NCI-H345 (cell line): ENCODE measurements around the gene TLE1.

Source experiments
- DNase-seq: peaks from one replicate; lab custom pipeline; 2025; lab: John Stamatoyannopoulos, UW

TLE1 gene

GRCh38 chr9:81686614-81687520 is 2.5 kb downstream of the TLE1 start:
- DNase-seq, result peak; percentile 77

DNA sequence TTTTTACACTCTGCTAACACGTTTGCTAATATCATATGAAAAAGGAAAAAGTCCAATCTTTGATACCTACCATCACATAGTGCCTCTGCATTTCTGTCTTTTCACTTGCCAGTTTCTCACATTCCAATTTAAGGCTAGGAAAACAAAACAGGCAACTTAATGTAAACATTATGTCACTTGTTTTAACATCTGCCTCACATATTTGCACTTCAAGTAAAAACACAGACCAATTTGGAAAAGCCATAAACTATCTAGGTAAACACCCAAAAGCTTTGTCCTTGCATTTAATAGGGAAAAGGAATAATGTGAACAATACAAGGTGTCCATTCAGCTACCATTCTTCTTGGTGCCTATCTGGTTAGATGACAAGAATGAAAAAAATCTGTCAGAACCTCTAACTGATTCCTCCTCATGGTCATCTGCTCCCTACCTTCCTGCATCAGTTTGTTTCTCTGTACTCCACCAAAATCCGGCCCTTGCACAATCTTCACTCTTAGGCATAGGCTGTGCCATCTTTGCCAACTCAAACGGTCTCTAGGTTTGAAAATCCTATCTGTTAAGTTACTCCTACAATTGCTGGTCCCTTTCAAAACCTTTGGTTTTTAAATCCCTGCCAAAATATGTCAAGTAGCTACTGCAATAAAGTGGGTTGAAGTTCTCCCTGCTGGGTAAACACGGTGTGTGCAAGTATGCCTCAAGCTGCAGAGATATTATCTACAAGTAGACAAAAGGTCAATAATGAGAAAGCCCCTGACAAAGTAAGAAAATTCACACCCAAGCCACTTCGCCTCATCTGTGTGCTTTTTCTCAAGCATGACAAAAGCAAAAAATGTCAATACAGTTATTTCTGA is 3.4 kb downstream of the TLE1 start:
- DNase-seq, result no peak

DNA sequence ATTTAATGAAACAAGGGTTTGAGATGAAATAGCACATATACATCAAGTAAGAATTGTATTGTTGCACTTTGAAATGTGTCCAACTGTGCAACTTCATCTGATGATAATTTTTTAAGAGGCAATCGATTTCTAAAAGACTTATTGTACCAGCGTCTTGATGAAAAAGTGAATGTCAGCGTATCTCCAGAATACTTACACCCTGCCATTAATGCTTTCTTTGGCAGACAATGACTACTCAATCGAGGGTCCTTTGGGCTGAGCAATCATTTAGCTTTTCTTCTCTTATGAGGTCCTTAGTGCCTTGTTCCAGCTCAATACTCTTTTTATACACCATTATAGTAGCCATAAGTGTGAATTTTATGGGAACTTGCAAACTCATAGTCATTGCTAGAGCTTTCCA is 4.7 kb downstream of the TLE1 start:
- no peak for DNase-seq

DNA sequence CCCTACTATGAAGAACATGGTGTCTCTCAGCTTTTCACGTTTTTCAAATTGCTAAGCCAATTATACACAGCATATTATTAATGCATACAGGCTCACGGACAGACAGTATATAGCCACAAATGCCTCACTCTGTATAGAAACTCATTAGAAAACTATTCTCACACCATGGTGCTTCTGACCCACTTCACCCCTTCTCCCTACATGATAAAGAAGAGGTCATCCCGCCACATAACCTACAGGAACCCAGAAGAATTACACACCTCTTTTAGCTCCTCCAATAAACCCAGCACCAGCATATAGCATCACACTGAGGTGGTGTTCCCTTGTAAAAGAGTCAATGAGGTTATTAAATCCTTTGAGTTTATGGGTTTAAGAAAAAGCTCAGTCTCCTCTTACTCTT is 5.6 kb downstream of the TLE1 start:
- no peak for DNase-seq

- no peak for DNase-seq
Measured at GRCh38 chr9:81683238-81683637, 6.1 kb downstream of the TLE1 start.

DNA sequence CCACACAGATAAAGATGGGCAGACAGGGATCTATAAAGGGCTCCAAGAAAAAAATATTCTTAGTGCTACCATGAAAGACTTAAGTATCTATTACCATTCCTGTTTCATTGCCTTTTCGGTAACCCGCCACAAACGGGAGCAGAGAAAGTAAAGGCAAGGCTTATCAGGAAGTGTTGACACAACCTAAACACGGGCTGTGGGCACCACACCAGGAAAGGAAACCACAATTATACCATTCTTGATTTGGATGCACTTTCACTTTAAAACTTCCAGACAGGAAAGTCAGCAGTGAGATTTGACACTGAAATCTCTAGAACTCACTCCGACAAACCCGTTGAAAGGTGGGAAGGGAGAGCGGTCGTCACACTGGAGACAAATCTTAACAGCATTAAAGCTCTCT is 6.5 kb downstream of the TLE1 start:
- DNase-seq, result no peak

DNA sequence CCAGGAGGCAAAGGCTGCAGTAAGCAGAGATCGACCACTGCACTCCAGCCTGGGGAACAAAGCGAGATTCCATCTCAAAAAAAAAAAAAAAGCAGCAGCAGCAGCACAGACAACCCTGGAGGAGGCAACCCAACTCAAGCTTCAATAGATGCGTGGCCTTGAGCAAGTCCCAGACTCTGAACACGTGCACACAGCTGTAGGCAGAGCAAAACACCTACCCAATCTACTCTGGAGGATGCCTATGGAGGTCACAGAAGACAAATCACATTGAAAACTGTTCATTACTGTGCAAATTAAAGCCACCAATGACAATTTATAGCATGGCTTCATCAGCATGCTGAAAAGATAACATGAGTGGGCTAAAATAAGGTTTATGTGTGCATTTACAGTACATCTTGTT is 7.2 kb downstream of the TLE1 start:
- no peak for DNase-seq

DNA sequence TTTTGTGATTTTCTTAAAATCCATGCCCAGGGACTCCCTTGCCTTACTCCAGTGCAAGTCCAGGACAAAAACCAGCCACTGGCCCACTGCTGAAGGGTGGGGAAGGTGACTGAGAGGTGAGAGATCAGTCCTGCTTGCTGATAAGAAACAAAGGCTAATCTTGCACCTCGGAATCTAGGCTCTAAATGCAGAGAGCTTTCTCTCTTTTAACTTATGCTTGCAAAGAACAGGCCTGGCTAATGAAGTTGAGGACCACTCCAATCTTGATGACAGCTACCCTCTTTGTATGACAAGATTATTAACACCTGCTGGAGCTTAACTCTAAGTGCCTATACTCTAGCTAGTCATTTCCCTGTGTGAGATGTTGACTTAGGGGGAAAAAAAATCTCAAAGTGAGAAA is 8.8 kb downstream of the TLE1 start:
- no peak for DNase-seq

DNA sequence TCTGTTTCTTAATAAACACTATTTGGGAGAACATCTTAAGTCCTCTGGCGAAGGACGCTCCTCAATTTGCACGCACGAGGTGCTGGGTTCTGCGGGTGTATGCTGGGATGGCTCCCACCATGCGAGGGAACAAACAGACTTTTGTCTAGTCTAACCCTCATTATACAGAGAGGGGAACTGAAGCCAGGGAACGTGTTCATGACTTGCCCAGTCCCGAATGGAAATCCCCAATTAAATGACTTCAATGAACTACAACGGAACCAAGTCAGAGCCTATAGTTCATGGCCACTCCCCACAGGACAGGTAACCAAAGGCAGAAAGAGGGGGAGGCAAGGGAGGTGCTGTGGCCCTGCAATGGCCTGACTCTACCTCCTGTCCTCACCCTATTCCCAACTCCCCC is 9.3 kb downstream of the TLE1 start:
- no peak for DNase-seq

DNA sequence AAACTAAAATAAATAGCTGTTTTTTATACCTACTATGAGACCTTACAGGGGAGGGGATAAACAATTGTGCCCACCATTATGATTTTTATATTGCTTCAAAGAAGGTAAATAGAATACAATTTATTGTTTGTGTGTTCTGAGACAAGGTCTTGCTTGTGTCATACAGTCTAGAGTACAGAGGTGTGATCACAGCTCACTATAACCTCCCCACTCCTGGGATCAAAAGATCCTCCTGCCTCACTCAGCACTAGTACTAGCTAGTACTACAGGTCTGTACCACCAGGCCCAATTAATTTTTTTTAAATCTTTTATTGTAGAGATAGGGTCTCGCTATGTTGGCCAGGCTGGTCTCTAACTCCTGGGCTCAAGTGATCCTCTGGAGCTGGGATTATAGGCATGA is 11.3 kb downstream of the TLE1 start:
- DNase-seq, result no peak

GRCh38 chr9:81676395-81676794 is 13.0 kb downstream of the TLE1 start:
- DNase-seq, result no peak

DNA sequence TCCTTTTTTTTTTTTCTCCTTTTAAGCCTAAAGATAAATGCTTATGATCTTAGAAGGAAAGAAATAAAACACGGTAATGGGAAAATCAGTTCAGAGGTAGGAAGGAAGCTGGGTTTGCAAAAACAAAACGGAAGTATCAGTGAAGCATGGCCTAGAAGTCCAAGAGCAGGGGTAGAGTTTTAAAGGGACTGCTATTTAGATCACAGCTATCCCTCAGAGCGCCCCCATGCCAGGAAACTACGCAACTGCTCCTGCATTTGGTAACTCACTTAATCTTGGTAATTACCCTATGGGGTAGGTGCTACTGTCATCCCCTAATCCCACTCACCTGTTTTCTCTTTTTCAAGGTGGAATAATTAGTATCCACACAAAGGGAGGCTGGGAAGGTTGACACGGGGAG is 16.0 kb downstream of the TLE1 start:
- DNase-seq, result no peak

GRCh38 chr9:81671880-81672280 is 17.5 kb downstream of the TLE1 start:
- no peak for DNase-seq

DNA sequence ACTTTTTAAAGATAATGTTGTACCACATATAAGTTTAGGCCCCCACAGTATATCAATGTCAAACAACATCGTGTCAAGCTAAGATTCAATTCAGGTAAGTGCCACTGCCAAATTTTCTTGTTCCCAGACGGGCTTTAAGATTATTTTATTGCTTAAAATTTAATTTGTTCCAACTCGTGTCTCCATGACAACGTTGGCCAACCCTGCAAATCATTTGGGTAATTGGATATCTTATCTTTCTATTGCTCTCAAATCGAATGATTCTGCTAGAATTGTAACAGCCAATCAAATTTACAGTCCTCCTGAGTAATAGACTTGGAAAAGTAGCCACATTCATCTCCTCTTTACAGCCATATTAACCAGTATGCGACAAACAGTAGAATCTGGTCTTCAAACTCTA is 19.5 kb downstream of the TLE1 start:
- DNase-seq, result no peak

DNA sequence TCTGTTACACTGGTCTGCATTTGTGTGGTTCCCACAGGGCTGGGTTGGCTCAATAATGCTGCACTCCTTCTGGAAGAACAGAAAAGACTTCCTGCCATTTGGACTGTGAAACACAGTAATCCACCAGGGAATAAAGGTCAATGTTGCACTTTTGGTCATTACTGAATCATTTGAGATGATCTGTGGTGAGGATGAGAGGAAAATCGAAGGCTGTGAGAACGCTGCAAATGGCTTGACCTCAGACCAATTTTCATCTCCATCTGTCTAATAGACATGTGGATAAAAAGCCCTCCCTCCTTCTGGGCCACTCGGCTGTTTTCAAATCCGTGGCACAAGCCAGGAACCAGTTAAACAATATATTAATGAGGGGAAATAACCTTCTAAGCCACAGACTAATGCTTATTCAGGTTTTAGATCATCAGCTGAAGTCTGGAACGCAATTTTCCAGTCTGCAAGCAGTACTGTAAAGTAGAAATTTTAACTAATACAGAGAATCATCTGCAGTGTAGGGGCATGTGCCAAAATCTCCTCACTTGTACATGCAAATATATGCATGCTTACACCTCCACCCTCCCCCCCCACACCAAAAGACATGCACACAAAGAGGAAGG is 20.2 kb downstream of the TLE1 start:
- DNase-seq, result no peak

GRCh38 chr9:81666123-81666522 is 23.2 kb downstream of the TLE1 start:
- no peak for DNase-seq

- DNase-seq, result no peak
Measured at GRCh38 chr9:81665322-81665871, 23.9 kb downstream of the TLE1 start.

DNA sequence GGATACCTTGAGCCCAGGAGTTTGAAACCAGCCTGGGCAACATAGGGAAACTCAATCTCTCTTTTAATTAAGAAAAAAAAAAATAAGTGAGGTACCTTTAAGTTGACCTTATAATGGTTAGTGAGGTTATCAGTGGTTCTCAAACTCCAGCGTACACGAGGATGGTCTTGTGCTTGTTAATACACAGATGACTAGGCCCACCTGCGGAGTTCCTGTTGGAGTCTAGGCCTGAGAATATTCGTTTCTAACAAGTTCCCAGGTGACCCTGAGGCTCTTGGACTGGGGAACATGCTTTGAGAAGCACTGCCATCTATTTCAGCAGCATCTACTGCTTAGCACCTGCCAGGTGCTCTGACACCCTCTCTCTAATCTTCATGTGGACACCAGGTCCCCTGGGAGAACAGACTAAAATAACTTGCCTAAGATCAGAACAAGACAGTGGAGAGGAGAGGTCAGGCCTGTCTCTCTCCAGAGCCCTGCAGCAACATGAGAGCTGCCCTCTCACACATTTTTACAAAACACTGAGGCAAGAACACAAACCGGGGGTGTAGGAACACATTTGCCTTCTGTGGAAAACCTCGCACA is 24.6 kb downstream of the TLE1 start:
- no peak for DNase-seq

GRCh38 chr9:81661339-81661738 is 28.0 kb downstream of the TLE1 start:
- DNase-seq, result peak; percentile 64

DNA sequence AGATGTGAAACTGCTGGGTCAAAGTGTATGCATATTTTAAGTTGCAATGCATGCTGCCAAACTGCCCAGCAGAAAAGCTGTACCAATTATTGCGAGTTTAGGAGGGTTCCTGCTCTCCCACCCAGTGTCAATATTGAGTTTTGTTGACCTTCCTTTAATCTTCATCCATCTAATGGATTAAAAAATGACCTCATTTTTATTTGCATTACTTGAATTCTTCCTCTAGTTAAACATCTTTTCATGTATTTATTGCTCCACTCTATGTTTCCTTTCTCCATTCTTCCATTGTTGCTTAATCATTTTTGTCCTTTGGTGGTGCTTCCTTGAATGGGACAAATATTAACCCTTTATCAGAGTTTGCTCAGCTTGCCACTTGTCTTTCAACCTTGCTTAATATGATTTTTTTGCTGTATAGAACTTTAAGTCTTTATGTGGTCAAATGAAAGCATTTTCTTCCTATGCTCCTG is 32.4 kb downstream of the TLE1 start:
- no peak for DNase-seq

DNA sequence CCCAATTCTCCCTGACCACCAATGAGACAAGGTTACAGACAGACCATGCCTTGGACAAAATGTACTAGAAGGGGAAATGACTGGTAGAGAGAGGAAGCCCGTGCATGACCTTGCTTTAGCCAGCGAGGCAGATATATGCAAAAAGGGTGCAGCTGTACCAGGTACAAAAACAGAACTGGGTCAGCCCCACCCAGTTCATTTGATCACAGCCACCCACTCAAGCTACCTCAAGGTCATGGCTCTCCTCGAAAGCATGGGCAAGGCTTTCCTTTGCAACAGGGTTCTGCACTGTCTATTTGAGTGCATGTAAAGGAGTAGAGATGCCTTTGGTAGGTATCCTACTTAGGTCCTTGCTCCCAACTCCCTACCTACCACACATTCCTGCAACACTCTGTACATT is 33.3 kb downstream of the TLE1 start:
- DNase-seq, result no peak

DNA sequence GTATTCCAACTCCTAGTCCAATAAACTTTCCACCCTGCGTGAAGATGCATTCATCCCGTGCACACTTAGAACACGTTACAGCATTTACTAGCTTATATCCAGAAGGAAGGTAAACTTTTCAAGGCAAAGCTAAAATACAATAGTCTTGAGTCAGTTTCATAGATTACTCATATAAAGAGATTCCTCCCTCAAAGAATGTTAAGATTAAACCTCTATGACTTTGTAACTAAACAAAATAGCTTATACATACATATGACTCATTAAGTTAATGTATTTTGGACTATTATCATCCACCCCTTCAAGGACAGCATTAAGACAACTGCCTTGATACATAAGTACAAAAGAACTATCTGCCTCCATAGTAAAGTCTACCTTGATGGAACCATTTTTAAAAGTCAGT is 36.1 kb downstream of the TLE1 start:
- DNase-seq, result no peak
